Prostate gland (tissue), 2 donors: ENCODE measurements around the gene CNTLN.

ENCODE experiments used
- POLR2A ChIP-seq: fragments of 450-650 bp; IDR thresholded peaks from one replicate; pipeline ENCODE4 v1.6.1; 2016; ENCODE audit warnings: antibody characterized with exemption, mild to moderate bottlenecking
- POLR2AphosphoS5 ChIP-seq: sonication (generic); formaldehyde crosslinking; IDR thresholded peaks from one replicate; pipeline ENCODE4 v1.6.1; 2017; ENCODE audit warnings: antibody characterized with exemption
- TF ChIP-seq, protein P1 (sequence below), 4 experiments: fragments of 200-600 bp in 2 of 4; fragments of 450-650 bp in 2 of 4; sonication (generic) in 2 of 4; IDR thresholded peaks; 1 replicate in 3 of 4; 2 replicates in 1 of 4; pipeline ENCODE4 v1.5.1; 2016 to 2019; ENCODE audit warnings: antibody characterized with exemption in 4 of 4, mild to moderate bottlenecking in 2 of 4, moderate library complexity in 2 of 4

DNA sequence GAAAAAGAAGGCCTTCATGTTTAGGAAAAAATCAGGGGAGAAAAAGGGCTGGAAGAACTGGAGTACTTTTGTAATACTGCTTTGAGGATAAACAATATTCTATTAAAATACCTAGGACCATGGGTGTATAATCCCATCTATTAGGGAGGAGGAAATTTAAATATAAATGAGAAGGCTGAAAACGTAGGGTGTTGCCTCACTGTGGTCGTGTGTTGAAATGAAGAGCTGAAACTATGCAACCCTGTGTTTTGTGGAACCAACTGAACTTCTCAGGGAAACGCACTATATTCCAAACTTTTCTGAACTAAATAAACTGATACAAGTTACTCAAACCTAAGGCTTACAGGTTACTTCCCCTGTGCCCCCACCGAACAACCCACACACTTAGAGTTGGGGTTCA lies 4.5 kb upstream of the CNTLN start:
- TF ChIP-seq POLR2A (no peak), POLR2AphosphoS5 (no peak)
- TF ChIP-seq, protein P1, sequence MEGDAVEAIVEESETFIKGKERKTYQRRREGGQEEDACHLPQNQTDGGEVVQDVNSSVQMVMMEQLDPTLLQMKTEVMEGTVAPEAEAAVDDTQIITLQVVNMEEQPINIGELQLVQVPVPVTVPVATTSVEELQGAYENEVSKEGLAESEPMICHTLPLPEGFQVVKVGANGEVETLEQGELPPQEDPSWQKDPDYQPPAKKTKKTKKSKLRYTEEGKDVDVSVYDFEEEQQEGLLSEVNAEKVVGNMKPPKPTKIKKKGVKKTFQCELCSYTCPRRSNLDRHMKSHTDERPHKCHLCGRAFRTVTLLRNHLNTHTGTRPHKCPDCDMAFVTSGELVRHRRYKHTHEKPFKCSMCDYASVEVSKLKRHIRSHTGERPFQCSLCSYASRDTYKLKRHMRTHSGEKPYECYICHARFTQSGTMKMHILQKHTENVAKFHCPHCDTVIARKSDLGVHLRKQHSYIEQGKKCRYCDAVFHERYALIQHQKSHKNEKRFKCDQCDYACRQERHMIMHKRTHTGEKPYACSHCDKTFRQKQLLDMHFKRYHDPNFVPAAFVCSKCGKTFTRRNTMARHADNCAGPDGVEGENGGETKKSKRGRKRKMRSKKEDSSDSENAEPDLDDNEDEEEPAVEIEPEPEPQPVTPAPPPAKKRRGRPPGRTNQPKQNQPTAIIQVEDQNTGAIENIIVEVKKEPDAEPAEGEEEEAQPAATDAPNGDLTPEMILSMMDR (IDR thresholded peaks at IDR 0.05) = no peak
